Measurements from ENCODE around the gene EXOC3L1. TPM values are rescaled to one million over a fixed set of nuclear protein-coding genes. Genes with fewer than 3 reads are reported as not detected.

EXOC3L1 gene
- total RNA-seq, 2 experiments from 2014 or later, result not detected

DNA sequence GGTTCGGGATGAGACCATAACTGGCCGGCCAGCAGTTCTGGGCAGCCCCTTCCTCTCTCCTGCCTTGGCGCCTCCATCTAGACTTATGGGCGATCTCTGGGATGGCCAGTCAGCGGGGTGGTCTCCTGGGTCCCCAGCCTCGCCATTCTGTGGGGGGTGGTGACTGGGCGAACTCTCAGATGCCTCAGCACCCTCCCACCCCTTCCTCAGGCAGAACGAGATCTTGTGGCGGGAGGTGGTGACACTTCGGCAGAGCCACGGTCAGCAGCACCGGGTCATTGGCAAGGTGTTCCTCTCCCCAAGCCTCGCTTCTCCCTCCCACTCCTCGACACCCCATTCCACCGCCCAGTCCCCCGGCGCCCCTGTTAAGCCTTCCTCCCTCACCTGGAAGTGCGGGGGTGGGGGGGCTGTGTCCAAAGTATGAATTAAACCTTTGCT, 23.8 kb downstream of the EXOC3L1 start:
- ChIA-PET POLR2A (no interaction called here), CTCF (ENCODE audit: unreplicated experiment) (interaction anchor here (0.6 kb wide), 1 partner anchor 78 kb away, joined by 3 read pairs; no protein-coding TSS in a partner anchor)
- no peak overlapping the region for H3K4me3 ChIP-seq (ENCODE audit: low read depth, low read length, poor library complexity, severe bottlenecking)
- H2AFZ ChIP-seq (ENCODE audit: low read length), result no peak overlapping the region
- intact Hi-C loops (cut with micrococcal nuclease; ENCODE audit: unreplicated experiment), result no loop called here
- DNase-seq (ENCODE audit: low spot score), result no peak
- H3K9me3 ChIP-seq (ENCODE audit: low read length), result no peaks in the 10 kb centered on the region
- TF ChIP-seq, protein P1, sequence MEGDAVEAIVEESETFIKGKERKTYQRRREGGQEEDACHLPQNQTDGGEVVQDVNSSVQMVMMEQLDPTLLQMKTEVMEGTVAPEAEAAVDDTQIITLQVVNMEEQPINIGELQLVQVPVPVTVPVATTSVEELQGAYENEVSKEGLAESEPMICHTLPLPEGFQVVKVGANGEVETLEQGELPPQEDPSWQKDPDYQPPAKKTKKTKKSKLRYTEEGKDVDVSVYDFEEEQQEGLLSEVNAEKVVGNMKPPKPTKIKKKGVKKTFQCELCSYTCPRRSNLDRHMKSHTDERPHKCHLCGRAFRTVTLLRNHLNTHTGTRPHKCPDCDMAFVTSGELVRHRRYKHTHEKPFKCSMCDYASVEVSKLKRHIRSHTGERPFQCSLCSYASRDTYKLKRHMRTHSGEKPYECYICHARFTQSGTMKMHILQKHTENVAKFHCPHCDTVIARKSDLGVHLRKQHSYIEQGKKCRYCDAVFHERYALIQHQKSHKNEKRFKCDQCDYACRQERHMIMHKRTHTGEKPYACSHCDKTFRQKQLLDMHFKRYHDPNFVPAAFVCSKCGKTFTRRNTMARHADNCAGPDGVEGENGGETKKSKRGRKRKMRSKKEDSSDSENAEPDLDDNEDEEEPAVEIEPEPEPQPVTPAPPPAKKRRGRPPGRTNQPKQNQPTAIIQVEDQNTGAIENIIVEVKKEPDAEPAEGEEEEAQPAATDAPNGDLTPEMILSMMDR (conservative IDR thresholded peaks at IDR 0.05; ENCODE audit: low read length), result no peak
- TF ChIP-seq EZH2phosphoT487 (IDR thresholded peaks at IDR 0.05; ENCODE audit: borderline replicate concordance, low read depth, low read length), result no peak
- no peaks in the 10 kb centered on the region for H3K9me2 ChIP-seq (ENCODE audit: insufficient read depth, low read length)
- no peak overlapping the region for H3K27ac ChIP-seq (ENCODE audit: low read depth, low read length, poor library complexity, severe bottlenecking)
- H3K36me3 ChIP-seq (ENCODE audit: insufficient read depth, low read length), result no peaks in the 10 kb centered on the region
- no peaks in the 10 kb centered on the region for H3K79me2 ChIP-seq (ENCODE audit: insufficient read depth, low read depth, low read length)
- peaks cover 12% of the 10 kb centered on the region for H3K4me1 ChIP-seq (ENCODE audit: insufficient read depth, low read length, poor library complexity, severe bottlenecking)
- no peak overlapping the region for H3K4me2 ChIP-seq (ENCODE audit: low read length)
- no peaks in the 10 kb centered on the region for H4K20me1 ChIP-seq (ENCODE audit: insufficient read depth, low read length)
- no TSS peak for BruUV-seq (replicated peaks)

DNA sequence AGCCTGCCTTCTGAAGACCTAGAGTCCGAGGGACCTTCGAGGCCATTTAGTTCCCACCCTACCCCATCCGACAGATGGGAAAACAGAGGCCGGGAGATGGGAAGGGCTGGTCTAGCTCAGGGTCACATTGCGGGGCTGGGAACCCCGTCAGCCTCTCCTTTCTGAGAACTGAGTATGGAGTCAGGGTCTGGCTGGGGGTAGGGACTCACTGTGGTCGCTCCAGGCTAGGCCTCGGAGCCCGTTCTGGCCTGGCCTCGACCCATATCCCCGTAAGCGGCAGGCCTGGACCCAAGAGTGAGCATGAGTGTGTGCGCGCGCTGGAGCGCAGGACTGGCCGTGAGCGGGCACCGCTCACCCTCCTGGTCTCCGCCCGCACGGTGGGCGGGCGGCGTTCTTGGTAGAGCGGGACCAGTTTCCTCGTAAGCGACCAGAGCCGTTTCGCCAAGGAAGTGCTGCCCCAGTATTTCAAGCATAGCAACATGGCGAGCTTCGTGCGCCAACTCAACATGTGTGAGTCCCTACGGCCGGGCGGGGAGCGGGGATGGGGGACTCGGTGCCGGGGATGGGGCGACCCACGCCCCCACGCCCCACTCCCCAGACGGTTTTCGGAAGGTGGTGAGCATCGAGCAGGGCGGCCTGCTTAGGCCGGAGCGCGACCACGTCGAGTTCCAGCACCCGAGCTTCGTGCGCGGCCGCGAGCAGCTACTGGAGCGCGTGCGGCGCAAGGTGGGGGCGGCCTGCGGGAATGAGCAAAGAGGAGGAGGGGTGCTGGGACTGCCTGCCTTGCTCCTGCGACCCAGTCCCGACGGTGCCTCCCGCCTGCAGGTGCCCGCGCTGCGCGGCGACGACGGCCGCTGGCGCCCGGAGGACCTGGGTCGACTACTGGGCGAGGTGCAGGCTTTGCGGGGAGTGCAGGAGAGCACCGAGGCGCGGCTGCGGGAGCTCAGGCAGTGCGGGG, 24.5 kb downstream of the EXOC3L1 start:
- no peak overlapping the region for H2AFZ ChIP-seq (ENCODE audit: low read length)
- H3K9me2 ChIP-seq (ENCODE audit: insufficient read depth, low read length), result no peaks in the 10 kb centered on the region
- H3K36me3 ChIP-seq (ENCODE audit: insufficient read depth, low read length), result no peaks in the 10 kb centered on the region
- POLR2A ChIA-PET, result no interaction called here
- CTCF ChIA-PET (ENCODE audit: unreplicated experiment), result interaction anchor here (0.6 to 0.7 kb wide), 2 partner anchors 27 to 79 kb away, joined by 3 read pairs; no protein-coding TSS in a partner anchor
- DNase-seq (ENCODE audit: low spot score), result no peak
- TF ChIP-seq EZH2phosphoT487 (IDR thresholded peaks at IDR 0.05; ENCODE audit: borderline replicate concordance, low read depth, low read length), result no peak
- TF ChIP-seq, protein P1 (conservative IDR thresholded peaks at IDR 0.05; ENCODE audit: low read length), result no peak
- no peaks in the 10 kb centered on the region for H4K20me1 ChIP-seq (ENCODE audit: insufficient read depth, low read length)
- H3K27ac ChIP-seq (ENCODE audit: low read depth, low read length, poor library complexity, severe bottlenecking), result no peak overlapping the region
- no peaks in the 10 kb centered on the region for H3K9me3 ChIP-seq (ENCODE audit: low read length)
- no TSS peak for BruUV-seq (replicated peaks)
- H3K4me1 ChIP-seq (ENCODE audit: insufficient read depth, low read length, poor library complexity, severe bottlenecking), result peaks cover 8% of the 10 kb centered on the region
- no peak overlapping the region for H3K4me3 ChIP-seq (ENCODE audit: low read depth, low read length, poor library complexity, severe bottlenecking)
- no peak overlapping the region for H3K4me2 ChIP-seq (ENCODE audit: low read length)
- intact Hi-C loops (cut with micrococcal nuclease; ENCODE audit: unreplicated experiment), result no loop called here
- no peaks in the 10 kb centered on the region for H3K79me2 ChIP-seq (ENCODE audit: insufficient read depth, low read depth, low read length)

DNA sequence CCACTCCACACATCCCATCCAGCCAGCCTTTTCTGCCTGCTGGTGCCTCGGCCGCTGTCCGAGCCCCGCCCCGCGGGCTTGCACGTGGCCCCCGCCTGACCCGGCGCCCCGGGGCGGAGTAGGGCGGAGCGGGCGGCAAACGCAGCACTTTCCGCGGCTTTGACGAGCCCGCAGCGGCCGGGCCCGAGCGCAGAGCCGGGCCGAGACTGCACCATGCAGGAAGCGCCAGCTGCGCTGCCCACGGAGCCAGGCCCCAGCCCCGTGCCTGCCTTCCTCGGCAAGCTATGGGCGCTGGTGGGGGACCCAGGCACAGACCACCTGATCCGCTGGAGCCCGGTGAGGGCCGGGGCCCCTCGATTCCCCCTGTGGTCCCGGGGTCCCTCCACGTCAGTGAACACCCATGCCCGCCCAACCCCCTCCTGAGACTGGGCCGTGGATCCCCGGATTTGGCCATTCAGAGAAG, 25.3 kb downstream of the EXOC3L1 start, which contains the start of gene HSF4:
Gene HSF4, plus strand, starts transcription at position 147 of the 463 bp plus-strand sequence. Its CDS starts 67 bp downstream, at position 214.
- Histone ChIP-seq H4K20me1 (ENCODE audit: insufficient read depth, low read length) (no peaks in the 10 kb centered on the region), H3K79me2 (ENCODE audit: insufficient read depth, low read depth, low read length) (no peaks in the 10 kb centered on the region), H3K4me1 (ENCODE audit: insufficient read depth, low read length, poor library complexity, severe bottlenecking) (peaks cover 4% of the 10 kb centered on the region), H2AFZ (ENCODE audit: low read length) (no peak within 1 kb of the TSS), H3K9me3 (ENCODE audit: low read length) (no peaks in the 10 kb centered on the region), H3K9me2 (ENCODE audit: insufficient read depth, low read length) (no peaks in the 10 kb centered on the region), H3K4me3 (ENCODE audit: low read depth, low read length, poor library complexity, severe bottlenecking) (no peak within 1 kb of the TSS), H3K27ac (ENCODE audit: low read depth, low read length, poor library complexity, severe bottlenecking) (no peak within 1 kb of the TSS), H3K4me2 (ENCODE audit: low read length) (peak within 1 kb of the TSS; percentile 27; the same call in 1 of the 2 replicates), H3K36me3 (ENCODE audit: insufficient read depth, low read length) (no peaks in the 10 kb centered on the region)
- DNase-seq (ENCODE audit: low spot score), result no peak
- ChIA-PET CTCF (ENCODE audit: unreplicated experiment) (no interaction called here), POLR2A (no interaction called here)
- TF ChIP-seq, protein P1 (conservative IDR thresholded peaks at IDR 0.05; ENCODE audit: low read length), result no peak
- TF ChIP-seq EZH2phosphoT487 (IDR thresholded peaks at IDR 0.05; ENCODE audit: borderline replicate concordance, low read depth, low read length), result no peak
- intact Hi-C loops (cut with micrococcal nuclease; ENCODE audit: unreplicated experiment), result no loop called here
- no TSS peak for BruUV-seq (replicated peaks)

Measured in OCI-LY7 (cell line).